Tibial nerve (tissue), 4 donors: ENCODE data around the gene C1QTNF12. TPM values are rescaled to one million over a fixed set of nuclear protein-coding genes. Genes with fewer than 3 reads are reported as not detected.

Source experiments
- DNase-seq, 2 donors: peaks; one replicate each; pipeline ENCODE4 v3.0.0-alpha.2; 2019; ENCODE audit warnings: low spot score in 2 of 2
- H3K27ac ChIP-seq, 4 donors: fragments of 200-600 bp; sonication (generic) in 3 of 4; one replicate each; pipeline ENCODE4 v1.5.1; 2017 to 2019; ENCODE audit warnings: mild to moderate bottlenecking in 1 of 4
- H3K27me3 ChIP-seq, 2 donors: fragments of 200-600 bp; sonication (generic) in 1 of 2; one replicate each; pipeline versions ENCODE4 v1.5.1 to v1.6.0; 2017 to 2019
- H3K36me3 ChIP-seq, 3 donors: fragments of 200-600 bp; sonication (generic); one replicate each; pipeline ENCODE4 v1.5.1; 2018 to 2019
- H3K4me1 ChIP-seq, 4 donors: fragments of 200-600 bp; sonication (generic) in 3 of 4; one replicate each; pipeline ENCODE4 v1.5.1; 2017 to 2019
- H3K4me3 ChIP-seq, 4 donors: fragments of 200-600 bp; sonication (generic) in 3 of 4; one replicate each; pipeline ENCODE4 v1.5.1; 2017 to 2019; ENCODE audit warnings: mild to moderate bottlenecking in 1 of 4, moderate library complexity in 1 of 4
- H3K9me3 ChIP-seq, 4 donors: fragments of 200-600 bp; sonication (generic) in 3 of 4; one replicate each; pipeline ENCODE4 v1.5.1; 2017 to 2019
- EP300 ChIP-seq, 2 donors: sonication (generic); formaldehyde crosslinking; IDR thresholded peaks; one replicate each; pipeline ENCODE4 v1.6.1; 2017; ENCODE audit warnings: antibody characterized with exemption in 2 of 2, mild to moderate bottlenecking in 1 of 2
- POLR2A ChIP-seq, 2 donors: fragments of 450-650 bp; IDR thresholded peaks; one replicate each; pipeline ENCODE4 v1.6.1; 2017; ENCODE audit warnings: antibody characterized with exemption in 2 of 2, mild to moderate bottlenecking in 2 of 2, moderate library complexity in 2 of 2
- WGBS, 2 donors: methylation state at CpG; one replicate each; pipeline ENCODE4 v1.1.5; 2018; 5-methylcytosine and 5-hydroxymethylcytosine counted together
- total RNA-seq, 4 donors: library from RNA; depleted of rRNA; stranded (reverse); fragments of >200 nt; gene quantifications; one replicate each; pipeline ENCODE4 v1.1.0, GENCODE V29; 2016
- TF ChIP-seq, protein P1 (sequence below), 5 experiments: fragments of 200-600 bp in 3 of 5; fragments of 450-650 bp in 2 of 5; sonication (generic) in 3 of 5; IDR thresholded peaks; one replicate each; pipeline ENCODE4 v1.5.1; 2016 to 2019; ENCODE audit warnings: antibody characterized with exemption in 5 of 5, mild to moderate bottlenecking in 3 of 5, moderate library complexity in 2 of 5

The C1QTNF12 gene
- total RNA-seq, 4 donors from 2014 or later, result 0.84 to 3.0 (median 1.8) TPM

- WGBS, 2 donors, result 92% methylated on average over 17 of the region's 17 CpGs
- H3K4me1 ChIP-seq, result peaks cover 0 to 15% (median 6%) of the 10 kb centered on the region in 4 donors
Observed at GRCh38 chr1:1279028-1279427, 32.5 kb upstream of the C1QTNF12 start.

GRCh38 chr1:1278620-1279019 lies 32.1 kb upstream of the C1QTNF12 start:
- no peak overlapping the region for H3K27ac ChIP-seq
- no peaks in the 10 kb centered on the region for H3K9me3 ChIP-seq
- H3K4me3 ChIP-seq, result no peak overlapping the region
- H3K4me1 ChIP-seq, result peaks cover 0 to 15% (median 6%) of the 10 kb centered on the region in 4 donors
- 93 to 94% methylated on average over 13 of the region's 13 CpGs for WGBS, 2 donors
- H3K27me3 ChIP-seq, result no peaks in the 10 kb centered on the region
- no peak for DNase-seq
- H3K36me3 ChIP-seq, result no peaks in the 10 kb centered on the region
- TF ChIP-seq, protein P1, sequence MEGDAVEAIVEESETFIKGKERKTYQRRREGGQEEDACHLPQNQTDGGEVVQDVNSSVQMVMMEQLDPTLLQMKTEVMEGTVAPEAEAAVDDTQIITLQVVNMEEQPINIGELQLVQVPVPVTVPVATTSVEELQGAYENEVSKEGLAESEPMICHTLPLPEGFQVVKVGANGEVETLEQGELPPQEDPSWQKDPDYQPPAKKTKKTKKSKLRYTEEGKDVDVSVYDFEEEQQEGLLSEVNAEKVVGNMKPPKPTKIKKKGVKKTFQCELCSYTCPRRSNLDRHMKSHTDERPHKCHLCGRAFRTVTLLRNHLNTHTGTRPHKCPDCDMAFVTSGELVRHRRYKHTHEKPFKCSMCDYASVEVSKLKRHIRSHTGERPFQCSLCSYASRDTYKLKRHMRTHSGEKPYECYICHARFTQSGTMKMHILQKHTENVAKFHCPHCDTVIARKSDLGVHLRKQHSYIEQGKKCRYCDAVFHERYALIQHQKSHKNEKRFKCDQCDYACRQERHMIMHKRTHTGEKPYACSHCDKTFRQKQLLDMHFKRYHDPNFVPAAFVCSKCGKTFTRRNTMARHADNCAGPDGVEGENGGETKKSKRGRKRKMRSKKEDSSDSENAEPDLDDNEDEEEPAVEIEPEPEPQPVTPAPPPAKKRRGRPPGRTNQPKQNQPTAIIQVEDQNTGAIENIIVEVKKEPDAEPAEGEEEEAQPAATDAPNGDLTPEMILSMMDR (IDR thresholded peaks at IDR 0.05), result no peak
- TF ChIP-seq EP300 (IDR thresholded peaks at IDR 0.05), result no peak
- TF ChIP-seq POLR2A (IDR thresholded peaks at IDR 0.05), result no peak

More at GRCh38 chr1:1279028-1279427, 32.5 kb upstream of the C1QTNF12 start:
- TF ChIP-seq EP300 (IDR thresholded peaks at IDR 0.05), result no peak
- TF ChIP-seq, protein P1 (IDR thresholded peaks at IDR 0.05), result no peak
- no peak for TF ChIP-seq POLR2A (IDR thresholded peaks at IDR 0.05)
- Histone ChIP-seq H3K27me3 (no peaks in the 10 kb centered on the region), H3K27ac (no peak overlapping the region), H3K9me3 (no peaks in the 10 kb centered on the region), H3K4me3 (no peak overlapping the region), H3K36me3 (no peaks in the 10 kb centered on the region)
- no peak for DNase-seq

DNA sequence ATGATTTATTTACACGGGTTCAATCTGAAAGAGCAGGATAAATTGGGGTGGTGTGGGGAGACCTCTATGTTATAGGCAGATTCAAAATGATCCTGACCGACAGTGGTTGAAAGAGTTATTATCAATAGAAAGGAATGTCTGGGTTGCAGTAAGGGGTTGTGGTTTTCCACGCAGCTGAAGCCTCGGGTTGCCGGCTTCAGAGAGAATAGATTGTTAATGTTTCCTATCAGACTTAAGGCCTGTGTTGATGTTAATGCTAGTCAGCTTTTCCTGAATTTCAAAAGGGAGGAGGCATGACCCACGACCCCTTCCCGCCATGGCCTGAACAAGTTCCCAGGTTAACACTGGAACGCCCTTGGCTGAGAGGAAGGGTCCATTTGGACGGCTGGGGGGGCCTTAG lies 29.3 kb upstream of the C1QTNF12 start:
- TF ChIP-seq EP300 (IDR thresholded peaks at IDR 0.05) (no peak), POLR2A (IDR thresholded peaks at IDR 0.05) (no peak)
- TF ChIP-seq, protein P1 (IDR thresholded peaks at IDR 0.05), result no peak
- no peaks in the 10 kb centered on the region for H3K27me3 ChIP-seq
- no peak for DNase-seq
- 62 to 70% methylated on average over 9 of the region's 9 CpGs for WGBS, 2 donors
- no peak overlapping the region for H3K27ac ChIP-seq
- peaks cover 0 to 36% (median 28%) of the 10 kb centered on the region in 4 donors for H3K4me1 ChIP-seq
- H3K4me3 ChIP-seq, result no peak overlapping the region
- H3K36me3 ChIP-seq, result no peaks in the 10 kb centered on the region
- H3K9me3 ChIP-seq, result no peaks in the 10 kb centered on the region

DNA sequence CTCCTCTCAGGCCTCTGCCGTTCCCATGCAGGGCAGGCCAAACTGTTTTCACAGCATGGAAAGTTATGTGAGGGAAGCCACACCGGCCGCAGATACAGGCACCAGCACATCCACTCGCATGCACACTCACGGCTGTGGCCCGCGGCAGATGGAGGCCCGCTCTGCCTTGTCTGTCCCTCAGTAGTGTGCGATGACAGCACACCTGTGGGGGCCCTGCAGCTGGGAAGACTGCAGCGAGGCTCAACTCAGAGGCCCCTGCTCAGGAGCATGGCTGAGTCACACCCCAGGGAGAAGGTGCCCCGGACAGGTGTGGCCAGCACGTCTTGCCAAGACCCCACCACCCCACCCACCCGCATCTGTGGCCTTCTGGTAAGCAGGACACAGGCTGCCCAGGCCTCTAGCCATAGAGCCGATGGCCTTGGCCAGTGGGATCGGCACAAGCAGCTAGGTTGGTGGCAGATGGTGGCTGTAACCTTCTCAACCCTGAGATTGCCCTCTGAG lies 28.5 kb upstream of the C1QTNF12 start:
- Histone ChIP-seq H3K27me3 (no peaks in the 10 kb centered on the region), H3K4me3 (peak overlapping the region in 1 of 4 donors; percentile 82), H3K27ac (peak overlapping the region in 1 of 4 donors; percentile 89), H3K4me1 (peaks cover 0 to 45% (median 36%) of the 10 kb centered on the region in 4 donors), H3K36me3 (no peaks in the 10 kb centered on the region), H3K9me3 (no peaks in the 10 kb centered on the region)
- DNase-seq, result no peak
- WGBS, 2 donors, result 81% methylated on average over 5 of the region's 15 CpGs; no CpG with 5 or more reads in 1 of the 2 donors
- TF ChIP-seq, protein P1 (IDR thresholded peaks at IDR 0.05), result no peak
- TF ChIP-seq POLR2A (IDR thresholded peaks at IDR 0.05) (no peak), EP300 (IDR thresholded peaks at IDR 0.05) (no peak)

DNA sequence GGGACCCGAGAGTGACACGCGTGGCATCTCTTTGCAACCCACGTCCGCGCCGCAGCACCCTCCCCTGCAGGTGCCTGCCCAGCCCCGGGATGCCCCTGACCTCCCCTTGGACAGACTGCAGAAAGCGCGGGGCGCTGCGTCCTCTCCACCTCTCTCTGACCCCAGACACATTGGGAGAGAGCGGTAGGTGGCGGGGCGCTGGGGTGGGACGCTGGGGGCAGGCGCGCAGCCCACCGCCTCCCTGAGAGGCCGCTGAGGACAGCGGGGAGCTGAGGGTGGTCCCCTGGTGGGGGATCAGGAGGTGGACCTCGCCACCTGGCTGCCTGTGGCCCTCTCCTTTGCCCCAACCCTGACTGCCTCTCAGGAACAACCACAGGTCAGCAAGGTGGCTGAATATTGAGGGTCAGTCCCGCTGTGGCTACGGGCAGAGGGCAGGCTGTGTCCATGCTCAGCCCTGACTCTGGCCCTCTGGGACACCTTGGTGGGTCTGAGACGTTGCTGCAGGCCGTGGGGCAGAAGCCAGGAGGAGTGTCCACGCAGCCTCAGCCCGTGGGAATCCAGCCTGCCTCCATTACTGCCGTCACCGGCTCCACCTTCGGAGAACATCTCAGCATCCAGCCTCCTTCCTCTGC lies 27.9 kb upstream of the C1QTNF12 start:
- Histone ChIP-seq H3K27me3 (no peaks in the 10 kb centered on the region), H3K9me3 (no peaks in the 10 kb centered on the region), H3K36me3 (no peaks in the 10 kb centered on the region), H3K4me1 (peaks cover 0 to 50% (median 38%) of the 10 kb centered on the region in 4 donors), H3K4me3 (peak overlapping the region; percentile 78 to 90 (median 84)), H3K27ac (peak overlapping the region; percentile 47 to 89 (median 82))
- TF ChIP-seq, protein P1 (IDR thresholded peaks at IDR 0.05), result no peak
- TF ChIP-seq EP300 (IDR thresholded peaks at IDR 0.05) (no peak), POLR2A (IDR thresholded peaks at IDR 0.05) (no peak)
- no peak for DNase-seq
- 28 to 33% methylated on average over 1 to 9 of the region's 31 CpGs for WGBS, 2 donors
